GM18498 (cell line): Measurements from ENCODE around the gene RABL6.

Experiments used
- ATAC-seq: cut with Tn5 transposase; IDR thresholded peaks from one replicate; pipeline ENCODE4 v1.9.1; 2021; ENCODE audit warnings: mild to moderate bottlenecking, moderate library complexity; ENCODE audit not compliant: unreplicated experiment

The RABL6 gene

GRCh38 chr9:136814725-136815421 is 7.1 kb downstream of the RABL6 start:
- no peak for ATAC-seq

DNA sequence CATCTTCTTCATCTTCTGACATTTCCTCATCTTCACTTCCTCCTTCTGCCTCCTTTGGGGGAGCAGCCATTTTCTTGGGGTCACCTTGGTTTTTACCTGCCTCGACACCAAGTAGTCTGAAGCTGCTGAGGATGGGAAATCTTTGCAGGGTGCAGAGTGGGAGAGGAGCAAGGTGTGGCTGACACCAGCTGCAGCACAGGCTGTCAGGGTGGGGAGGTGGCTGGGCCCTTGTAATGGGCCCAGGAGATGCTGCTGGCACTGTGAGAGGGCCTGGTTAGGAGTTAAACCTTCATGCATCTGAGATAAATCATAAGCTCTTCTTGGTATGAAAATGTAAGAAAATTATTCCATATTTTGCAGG is 7.7 kb downstream of the RABL6 start:
- no peak for ATAC-seq

DNA sequence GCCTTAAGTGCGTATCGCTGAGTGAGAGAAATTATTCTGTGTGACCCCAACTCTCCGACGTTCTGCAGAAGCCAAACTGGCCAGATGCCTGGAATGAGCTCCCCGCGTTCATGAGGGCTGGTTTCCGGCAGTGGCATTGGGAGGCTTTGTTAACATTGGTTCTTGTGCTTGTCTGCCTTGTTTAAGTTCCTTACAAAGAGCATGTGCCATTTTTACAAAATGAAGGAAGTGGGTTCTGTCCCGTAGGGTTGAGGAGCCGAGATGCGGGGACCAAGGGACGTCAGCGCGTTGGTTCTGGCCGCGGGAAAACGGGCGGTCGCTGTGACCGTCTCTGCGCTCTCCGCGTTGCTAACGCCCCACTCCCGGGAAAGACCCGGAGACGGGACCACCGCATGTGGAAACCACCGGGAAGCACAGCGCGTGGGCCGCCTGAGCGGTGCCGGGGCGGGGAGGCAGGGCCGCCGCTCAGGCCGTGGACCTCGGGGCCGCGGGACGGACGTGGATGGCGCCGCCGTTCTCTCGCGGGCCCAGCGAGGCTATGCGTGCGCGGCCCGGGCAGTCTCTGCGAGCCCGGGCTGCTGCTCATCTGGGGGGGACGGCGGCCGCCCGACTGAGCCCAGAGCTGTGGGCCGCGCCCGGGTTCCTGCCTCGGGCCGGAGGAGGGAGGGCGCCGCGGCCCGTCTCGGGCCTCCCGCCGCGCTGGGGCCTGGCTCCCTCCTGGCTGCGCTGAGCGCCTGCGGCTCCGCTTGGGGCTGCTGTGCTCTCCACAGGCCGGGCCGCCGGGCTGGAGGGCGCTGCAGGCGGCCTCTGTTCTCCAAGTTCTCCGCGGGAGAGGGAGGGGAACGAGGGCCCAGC is 13.4 kb downstream of the RABL6 start:
- no peak for ATAC-seq

DNA sequence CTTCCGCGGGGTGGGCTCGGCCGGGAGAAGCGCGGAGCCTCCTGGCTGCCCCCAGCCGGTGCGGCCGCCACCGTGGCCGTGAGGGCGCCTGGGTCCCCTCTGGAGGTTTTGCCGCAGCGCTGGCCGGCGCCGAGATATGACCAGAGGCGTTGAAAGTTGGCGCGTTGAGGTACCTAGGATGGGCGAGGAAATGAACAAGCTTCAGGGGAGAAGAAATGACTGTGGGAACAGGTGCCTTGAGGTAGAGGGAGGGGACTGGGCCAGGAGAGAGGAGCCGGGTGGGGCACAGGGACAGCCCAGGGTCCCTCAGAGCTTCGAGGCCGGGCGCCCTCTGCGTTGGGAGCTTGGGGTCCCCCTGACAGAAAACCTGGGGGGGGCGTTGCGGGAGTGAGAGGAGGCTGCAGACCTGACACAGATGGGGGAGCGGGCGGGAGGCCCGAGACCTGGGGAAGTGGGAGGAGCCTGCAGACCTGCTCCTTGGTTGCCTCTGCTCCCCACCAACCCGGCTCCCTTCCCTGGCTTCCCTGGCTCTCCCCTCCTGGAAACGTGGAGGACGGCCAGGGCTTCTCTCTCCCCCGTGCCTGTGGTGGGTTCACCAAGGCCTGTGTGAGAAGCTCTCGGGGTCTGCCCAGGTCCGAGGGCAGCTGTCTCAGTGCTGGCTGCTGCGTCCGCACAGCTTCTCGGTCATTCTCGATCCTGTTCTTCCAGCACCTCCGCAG is 14.2 kb downstream of the RABL6 start:
- ATAC-seq: no peak

DNA sequence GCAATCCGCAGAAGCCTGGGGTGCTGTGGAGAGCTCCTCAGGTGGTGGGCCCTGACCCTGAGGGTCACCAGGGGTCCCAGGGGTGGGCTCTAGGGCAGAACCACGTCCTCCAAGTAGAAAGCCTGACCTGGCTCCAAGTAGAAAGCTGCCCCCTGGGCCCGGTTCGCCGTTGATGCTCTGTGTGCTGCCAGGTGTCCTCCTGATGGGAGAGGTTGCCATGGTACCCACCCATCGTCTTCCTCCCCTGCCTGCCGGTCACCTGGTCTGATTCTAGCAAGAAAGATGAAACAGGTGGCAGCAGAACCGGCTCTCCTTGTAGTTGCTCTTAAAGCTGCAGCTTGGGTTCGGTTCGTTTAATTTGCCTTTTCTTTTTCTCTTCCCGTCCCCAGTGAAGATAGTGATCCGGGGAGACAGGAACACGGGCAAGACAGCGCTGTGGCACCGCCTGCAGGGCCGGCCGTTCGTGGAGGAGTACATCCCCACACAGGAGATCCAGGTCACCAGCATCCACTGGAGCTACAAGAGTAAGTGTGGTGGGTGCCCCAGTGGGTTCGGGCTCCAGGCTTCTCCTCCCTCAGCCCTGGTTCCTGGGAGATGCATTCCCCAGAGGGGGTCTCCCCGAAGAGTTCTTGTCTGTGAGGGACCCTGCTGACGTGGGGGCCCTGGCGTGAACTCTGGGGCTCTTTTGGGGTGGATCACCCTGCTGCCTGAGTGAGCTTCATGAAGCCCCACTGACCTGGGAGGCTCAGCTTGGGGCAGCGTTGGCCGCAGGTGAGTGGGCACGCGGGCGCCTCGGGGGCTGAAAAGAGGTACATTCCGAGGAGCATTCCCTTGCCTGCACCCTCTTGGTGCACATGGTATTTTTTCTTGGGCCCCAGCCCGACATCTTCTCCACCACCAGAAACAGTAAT is 15.6 kb downstream of the RABL6 start:
- no peak for ATAC-seq

DNA sequence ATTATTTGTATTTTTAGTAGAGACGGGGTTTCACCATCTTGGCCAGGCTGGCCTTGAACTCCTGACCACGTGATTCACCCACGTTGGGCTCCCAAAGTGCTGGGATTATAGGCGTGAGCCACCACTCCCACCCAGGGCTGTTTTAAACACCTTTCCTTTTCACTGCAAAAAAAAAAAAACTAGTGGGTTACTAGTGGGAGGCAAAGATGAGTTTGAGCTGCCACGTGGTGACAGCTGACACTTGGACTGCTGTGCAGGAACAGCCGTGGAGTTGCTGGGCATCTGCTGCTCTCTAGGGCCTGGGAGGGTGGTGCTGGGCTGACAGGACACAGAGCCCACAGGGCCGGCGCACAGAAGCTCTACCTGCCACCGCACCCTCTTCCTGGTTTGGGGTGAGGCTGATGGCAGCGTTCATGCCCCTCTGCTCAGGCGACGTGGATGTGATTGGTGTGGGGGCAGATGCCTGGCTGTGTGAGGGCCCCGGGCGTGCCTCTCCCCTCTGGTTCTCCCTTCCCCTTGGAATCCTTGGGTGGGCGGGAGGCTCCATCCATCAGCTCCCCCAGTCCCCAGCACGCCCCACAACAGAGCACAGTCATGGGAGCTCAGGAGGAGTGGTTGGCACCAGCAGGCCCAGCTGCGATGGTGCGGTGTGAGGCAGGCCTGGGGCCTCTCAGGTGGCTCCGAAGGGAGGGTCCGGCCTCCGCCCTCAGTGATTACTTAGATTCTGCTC is 16.9 kb downstream of the RABL6 start:
- ATAC-seq: no peak

DNA sequence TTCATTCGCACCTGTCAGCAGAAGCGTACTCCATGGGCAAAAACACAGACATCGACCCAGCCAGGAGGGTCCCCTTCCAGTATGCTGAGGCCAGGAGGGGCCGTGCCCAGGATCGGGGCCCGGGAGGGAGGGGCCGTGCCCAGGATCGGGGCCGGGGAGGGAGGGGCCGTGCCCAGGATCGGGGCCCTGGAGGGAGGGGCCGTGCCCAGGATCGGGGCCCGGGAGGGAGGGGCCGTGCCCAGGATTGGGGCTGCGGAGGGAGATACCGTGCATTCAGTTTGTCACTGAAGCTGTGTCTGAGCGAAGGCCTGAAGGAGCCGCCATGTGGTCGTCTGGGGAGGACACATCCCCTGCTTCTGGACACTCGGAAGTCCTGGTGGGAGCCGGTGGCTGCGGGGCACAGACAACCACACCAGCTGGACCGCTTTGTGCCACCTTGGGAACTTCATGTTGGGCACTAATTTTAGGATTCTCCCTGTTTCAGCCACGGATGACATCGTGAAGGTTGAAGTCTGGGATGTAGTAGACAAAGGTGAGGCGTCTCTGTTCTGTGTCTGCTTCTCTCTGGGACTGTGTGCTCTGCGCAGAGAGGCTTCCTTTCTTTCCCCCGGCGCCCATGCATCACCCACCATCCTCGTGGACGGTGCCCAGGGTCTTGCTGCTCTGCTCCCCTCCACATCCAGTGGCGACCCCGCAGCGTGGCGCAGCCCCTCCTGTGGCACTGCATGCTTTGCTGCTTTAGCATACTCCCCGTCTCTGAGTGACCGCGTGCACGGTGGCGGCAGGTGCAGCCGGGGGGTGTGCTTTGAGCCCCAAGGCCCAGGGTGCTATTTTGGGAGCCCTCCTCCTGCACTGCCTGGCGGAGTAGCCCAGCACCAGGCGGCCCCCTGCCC is 17.8 kb downstream of the RABL6 start:
- no peak for ATAC-seq

DNA sequence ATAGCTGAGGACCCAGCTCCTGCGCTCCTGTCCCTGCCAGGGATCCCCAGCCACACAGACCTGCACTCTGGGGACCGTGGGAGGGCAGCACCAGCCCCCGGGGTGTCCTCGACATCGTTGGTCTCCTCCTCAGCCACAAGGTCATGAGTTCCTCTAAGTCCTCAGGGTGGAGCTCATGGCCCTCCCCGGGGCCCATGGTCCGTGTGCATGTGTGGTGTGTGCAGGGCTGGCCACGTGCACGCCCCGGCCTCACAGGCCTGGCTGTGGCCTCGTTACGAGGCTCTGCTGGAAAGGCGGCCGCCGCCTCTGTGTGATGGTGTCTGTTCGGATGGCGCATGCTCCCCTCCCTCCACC is 18.4 kb downstream of the RABL6 start:
- ATAC-seq: no peak

DNA sequence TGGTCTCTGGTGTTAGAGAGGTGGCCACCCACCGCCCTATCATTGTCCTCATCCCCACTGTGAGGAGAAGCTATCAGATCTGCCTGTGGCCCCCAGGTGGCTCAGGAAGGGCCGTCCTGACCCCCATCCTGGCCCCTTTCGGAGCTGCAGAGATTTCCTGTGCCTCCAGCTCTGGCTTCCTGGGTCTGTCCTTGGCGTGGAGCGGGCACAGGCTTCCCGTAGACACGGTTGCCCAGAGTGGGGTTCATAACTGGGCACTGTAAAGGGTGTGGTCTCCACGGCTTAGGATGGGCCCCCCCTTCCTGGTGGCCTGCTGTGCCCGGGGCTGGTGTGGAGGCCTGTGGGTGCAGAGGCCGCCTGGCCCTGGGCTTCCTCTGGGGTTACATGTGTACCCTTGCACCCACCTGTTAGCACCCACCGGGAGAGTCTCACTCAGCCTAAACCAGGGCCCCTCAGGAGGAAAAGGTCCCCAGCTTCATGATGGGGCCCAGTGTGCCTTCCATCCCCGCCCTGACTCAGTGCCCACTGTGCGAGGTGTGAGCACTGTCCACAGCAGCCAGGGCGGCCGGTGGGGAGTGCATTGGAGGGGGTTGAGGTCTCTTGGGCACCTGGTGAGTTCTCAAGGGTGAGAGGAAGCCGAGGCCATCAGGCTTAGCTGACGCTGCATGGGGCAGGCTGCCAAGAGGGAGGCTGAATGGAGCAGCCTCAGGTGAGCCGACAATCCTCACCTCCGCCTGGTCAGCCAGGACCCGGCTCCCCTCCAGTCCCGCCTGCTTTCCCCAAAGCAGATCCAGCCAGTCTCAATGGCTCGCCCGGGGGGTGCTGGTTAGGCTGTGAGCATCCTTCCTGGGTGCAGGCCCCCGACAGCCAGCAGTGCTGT is 19.2 kb downstream of the RABL6 start:
- no peak for ATAC-seq

- no peak for ATAC-seq
These were observed 20.2 kb downstream of the RABL6 start for GRCh38 chr9:136827794-136828473.

DNA sequence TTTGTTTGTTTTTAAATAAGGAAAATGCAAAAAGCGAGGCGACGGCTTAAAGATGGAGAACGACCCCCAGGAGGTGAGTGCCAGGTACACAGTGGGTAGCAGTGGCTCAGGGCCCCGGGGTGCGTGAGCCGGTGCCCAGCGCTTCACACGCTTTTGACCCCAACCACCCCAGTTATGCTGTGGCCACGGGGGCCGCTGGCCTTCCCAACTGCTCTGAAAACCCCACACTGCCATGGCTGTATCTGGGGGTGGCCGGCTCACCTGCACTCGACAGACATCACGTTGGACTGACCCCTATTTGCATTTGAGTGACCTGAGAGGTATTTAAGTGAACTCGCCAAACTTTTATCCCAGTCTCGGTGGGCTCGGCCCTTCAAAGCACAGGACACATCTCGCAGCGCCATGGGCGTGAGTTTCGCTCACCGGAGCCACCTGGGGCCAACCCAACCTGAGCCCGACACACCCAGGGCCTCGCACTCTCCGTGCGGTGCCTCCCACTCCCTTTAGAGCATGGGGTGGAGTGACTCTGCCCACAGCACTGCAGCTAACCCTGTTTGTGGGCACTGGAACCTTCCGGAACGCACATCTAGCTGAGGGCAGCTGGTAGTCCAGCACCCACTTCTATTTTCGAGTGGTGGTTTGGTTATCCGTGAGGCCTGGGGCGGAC is 20.9 kb downstream of the RABL6 start:
- no peak for ATAC-seq

GRCh38 chr9:136829412-136829811 is 21.7 kb downstream of the RABL6 start:
- no peak for ATAC-seq

- ATAC-seq: no peak
These were observed 22.5 kb downstream of the RABL6 start for GRCh38 chr9:136829981-136830885.

- no peak for ATAC-seq
These were observed 23.4 kb downstream of the RABL6 start for GRCh38 chr9:136831002-136831719.

- no peak for ATAC-seq
These were observed 24.0 kb downstream of the RABL6 start for GRCh38 chr9:136831720-136832104.
